Measurements from ENCODE around the gene LRWD1.

Gene LRWD1

DNA sequence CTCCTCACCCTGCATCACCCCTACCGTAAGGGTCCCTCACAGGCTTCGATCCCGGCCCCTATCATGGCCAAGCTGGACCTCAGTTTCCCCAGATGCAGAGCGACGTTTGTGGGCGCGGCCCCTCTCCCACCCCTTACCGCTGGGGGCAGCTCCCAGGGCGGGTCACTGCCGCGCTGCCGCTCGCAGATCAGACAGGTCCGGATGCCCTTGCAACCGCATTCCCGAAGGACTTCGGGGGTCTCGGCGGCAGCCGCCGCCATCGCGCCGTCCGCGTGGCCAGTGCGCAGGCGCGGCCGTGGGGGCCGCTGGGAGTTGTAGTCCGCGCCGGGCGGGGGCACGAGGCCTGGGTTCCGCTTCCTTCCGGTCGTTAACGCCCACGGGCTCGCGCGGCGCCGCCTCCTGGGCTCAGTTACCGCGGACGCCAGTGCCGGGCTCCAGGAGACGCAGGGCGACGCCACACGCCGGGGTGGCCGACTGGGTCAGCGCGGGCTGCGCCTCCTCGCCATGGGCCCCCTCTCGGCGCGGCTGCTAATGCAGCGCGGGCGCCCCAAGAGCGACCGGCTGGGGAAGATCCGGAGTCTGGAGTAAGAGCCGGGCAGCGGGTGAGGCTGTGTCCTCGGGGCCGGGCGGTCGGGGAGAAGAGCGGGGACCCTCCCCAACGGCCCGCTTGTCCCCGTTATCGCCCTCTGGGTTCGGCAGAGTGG is at the start of gene LRWD1, which contains the start of gene ALKBH4:
Gene LRWD1 (plus strand): TSS at position 408 of the 704 bp plus-strand sequence. CDS start 97 bp downstream, at position 505.
Gene ALKBH4 (minus strand): TSS at position 287 of the 704 bp plus-strand sequence. CDS start 27 bp downstream, at position 260.
- peak; percentile 95 for DNase-seq (ENCODE audit: low spot score)

DNA sequence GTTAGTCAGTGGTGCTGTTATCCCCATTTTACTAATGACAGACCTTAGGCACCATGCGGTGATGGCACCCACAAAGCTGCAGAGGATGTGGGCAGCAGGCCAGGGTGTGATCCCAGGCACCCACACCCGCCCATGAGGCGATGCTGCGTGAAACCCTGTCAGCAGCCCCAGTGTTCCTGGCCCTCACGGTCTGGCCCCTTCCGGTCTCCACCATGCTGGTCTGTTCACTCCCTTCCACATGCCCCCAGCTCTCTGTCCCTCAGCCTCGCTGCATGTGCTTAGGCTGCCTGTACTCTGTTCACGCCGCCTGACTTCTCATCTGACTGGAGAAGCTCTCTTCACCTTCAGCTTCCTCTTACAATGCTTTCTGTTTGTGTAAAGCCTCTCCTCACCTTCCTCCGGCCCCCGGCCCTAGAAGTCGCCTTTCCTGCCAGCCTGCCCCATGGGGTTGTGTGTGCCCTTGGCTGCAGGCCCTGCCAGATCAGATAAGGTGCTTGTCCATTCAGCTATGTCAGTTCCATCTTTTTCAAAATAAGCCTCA is 49.0 kb upstream of the LRWD1 start:
- no peak for DNase-seq (ENCODE audit: low spot score)

DNA sequence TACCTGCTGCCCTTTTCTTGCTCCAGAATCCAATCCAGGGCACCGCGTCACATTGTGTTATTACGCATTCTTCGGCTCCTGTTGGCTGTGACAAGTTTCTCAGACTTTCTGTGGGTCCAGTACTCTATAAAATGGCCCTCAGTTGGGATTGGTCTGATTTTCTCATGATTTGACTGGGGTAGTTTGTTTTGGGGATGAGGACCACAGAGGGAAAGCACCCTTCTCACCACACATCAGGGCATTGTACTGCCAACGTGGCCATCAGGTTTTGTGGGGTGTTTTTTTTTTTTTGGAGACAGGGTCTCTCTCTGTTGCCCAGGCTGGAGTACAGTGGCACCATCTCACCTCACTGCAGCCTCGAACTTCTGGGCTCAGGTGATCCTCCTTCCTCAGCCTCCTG is 48.4 kb upstream of the LRWD1 start:
- no peak for DNase-seq (ENCODE audit: low spot score)

DNA sequence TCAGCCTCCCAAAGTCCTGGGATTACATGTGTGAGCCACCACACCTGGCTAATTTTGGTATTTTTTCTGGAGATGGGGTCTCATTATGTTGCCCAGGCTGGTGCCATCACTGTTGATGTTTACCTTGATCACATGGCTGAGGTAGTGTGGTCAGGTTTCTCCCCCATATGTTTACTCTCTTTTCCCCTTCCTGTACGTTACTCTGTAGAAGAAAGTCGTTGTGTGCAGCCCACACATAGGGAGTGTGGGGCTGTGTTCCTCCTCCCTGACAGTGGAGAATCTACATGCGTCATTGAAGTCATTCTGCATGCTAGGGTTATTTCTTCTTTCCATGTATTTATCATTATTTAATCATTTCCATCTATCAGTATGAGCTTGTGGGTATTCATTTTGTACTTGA is 47.7 kb upstream of the LRWD1 start:
- no peak for DNase-seq (ENCODE audit: low spot score)

DNA sequence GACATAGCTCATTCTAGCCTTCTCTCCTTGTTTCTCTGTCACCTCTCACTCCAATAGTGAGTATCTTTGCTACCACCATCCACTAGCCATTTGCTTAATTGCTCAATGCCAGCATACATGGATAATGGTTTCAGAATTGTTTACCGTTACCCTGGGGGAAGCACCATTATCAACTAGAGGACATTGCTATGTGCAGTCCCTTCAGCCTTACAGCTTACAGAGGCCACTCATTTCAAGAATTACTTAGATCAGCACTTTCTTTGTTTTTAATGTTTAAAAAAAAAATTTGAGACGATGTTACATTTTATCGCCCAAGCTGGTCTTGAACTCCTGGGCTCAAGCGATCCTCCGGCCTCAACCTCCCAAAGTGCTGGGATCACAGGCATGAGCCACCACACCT is 46.2 kb upstream of the LRWD1 start:
- DNase-seq (ENCODE audit: low spot score): no peak

DNA sequence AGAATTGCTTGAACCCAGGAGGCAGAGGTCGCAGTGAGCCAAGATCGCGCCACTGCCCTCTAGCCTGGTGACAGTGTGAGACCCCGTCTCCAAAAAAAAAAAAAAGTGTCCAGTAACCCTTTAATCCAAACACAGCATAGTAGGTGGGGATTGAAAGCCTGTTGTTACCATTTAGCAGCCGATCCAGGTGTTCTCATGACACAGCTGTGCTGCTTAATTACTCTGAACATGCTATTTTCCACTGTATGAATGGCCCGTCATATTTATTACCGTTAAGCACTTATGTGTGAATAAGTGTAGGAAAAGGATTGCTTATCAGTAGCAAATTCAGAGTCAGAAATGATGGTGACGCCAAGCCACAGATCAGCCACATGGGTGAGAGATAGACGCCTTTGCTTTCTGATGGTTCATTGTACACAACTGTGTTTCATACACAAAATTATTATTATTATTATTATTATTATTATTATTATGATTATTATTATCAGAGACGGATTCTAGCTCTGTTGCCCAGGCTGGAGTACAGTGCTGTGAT is 43.0 kb upstream of the LRWD1 start:
- DNase-seq (ENCODE audit: low spot score): no peak

DNA sequence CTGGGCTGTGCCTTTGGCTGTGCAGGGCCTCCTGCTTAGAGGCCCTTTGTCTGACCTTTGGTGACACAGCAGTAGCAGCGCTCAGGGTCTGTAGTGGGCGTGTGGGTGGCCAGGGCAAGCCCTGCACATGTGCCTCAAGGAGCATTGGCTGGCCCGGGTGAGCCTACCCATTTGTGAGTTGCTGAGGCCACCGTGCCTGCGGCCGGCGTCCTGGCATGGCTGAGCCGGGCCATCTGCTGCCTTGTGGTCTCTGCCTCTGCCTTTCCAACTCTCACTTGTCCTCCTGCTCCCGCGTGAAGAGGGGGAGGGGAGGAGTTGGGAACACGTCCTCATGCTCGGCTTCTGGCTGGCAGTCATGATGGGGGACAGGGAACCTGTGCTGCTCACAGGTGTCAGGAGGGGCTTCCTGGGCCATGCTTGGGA is 40.6 kb upstream of the LRWD1 start:
- no peak for DNase-seq (ENCODE audit: low spot score)

DNA sequence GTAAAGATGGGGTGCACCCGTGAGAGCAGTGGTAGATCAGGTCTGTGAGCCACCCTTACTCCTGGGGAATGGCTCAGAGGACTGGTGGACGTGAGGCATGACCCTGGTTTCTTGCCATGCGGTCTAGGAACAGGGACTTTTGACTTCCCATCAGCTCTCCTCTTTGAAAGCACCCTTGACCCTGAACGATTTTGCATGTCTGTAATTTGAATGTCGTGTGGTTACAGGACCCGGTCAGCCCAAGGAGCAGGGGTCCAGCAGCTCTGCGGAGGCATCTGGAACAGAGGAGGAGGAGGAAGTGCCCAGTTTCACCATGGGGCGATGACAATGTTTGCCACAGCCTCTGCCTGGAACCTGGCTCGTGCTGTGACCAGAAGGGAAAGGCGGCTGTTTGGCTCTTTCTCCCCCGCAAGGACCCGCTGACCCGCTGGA is 40.0 kb upstream of the LRWD1 start:
- DNase-seq (ENCODE audit: low spot score): no peak

DNA sequence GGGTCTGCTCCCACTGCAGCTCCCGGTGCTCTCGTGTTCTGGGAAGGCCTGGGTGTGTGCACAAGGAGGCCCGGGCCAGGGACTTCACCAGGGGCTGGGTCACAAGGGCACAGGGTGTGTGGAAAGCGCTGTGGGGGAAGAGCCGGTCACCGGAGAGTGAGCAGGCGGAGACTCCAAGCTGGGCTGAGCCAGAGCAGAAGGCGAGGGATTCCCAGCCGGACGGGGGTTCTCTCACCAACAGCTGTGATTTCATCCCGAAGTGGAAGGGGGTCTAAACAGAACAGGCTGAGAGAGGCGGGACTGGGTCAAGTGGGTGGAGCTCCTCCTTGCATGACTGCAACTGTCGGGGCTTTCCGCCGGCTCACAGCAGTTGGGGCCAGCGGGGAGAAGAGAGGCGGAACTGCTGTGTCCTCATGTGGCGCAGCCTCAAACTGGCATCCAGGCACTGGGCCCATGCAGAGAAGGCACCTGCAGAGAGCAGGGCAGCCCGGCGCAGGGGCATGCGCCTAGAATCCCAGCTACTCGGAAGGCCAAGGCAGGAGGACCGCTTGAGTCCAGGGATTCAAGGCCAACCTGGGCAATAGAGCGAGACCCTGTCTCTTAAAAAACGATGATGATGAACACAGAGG is 39.0 kb upstream of the LRWD1 start:
- no peak for DNase-seq (ENCODE audit: low spot score)

DNA sequence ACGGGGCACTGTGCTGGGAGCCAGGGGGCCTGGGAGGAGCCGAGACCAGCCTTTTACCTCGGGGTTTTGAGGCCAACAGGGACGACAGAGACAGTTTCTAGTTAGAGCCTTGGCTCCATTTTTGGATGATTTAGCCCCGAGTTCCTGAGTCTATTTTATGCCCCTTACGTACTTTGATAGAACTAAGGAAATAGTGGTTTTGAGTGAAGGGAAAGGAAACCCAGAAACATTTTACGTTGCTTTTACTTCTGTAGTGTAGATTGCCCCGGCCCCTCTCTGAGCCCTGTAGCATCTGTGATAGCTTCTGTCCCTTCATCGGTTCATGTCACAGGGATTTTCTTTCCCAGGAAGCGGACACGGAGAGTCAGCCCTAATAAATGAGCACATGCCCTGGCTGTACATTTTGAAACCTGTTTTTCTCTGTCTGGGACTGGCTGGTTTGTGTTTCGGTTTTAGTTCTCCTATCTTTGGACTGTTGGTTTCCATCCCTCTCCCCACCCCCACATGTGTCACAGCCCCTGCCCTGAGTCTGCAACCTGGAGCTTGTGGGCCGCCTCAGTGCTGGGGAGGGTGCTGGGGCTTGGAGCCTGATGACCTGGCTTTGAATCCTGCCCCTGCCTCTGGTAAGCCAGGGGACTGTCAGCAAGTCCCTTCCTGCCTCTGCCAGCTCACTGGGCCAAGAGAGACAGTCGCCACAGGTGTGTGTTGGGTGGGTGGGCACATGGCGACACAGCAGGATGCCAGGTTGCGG is 38.3 kb upstream of the LRWD1 start:
- no peak for DNase-seq (ENCODE audit: low spot score)

DNA sequence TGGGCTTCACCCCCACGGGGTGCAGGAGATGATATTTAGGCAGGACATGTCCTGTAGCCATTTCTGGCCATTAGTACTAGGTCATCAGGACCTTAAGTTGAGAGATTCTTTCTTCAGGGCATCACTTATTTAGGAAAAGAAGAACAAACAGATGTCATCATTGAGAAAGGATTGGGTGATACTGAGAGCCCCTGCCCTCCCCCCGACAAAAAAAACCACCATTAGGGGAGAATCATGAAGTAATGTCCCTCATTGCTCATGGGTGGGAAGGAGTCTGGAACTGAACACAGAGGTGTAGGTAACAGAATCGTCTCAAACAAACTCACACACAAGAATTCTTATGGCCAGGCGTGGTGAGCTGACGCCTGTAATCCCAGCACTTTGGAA is 37.8 kb upstream of the LRWD1 start:
- no peak for DNase-seq (ENCODE audit: low spot score)

DNA sequence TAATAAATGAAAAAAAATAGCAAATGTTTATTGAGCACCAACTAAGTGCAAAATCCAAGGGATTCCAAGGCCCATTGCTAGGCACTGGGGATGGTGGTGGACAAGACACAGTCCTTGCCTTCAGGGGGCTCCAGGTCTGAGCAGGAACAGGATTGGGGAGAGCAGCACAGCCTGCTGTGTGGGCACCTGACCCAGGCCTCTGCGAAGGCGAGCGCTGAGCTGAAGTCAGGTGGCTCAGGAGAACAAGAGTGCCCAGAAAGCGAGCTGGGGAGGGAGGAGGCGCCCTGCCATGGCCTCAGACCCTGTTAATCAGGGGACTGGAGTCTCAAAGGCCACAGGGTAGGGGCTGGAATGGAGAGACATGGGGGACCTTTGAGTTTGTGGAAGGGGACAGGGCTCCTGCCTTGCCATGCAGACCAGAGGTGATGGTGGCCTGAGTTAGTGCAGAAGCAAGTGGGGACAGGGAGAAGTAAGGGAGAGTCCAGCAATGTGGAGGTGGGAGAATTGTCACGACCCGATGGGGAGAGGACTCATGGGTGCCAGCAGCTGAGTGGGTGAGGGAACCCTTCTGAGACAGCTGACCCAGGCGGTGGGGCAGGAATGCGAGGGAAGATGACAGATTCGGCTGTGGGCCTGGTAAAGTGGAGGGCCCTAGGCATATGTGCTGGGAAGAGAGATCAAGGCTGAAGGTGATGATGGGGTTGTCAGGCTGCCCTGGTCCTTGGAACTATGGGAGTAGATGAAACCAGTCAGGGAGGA is 35.5 kb upstream of the LRWD1 start:
- DNase-seq (ENCODE audit: low spot score): no peak

DNA sequence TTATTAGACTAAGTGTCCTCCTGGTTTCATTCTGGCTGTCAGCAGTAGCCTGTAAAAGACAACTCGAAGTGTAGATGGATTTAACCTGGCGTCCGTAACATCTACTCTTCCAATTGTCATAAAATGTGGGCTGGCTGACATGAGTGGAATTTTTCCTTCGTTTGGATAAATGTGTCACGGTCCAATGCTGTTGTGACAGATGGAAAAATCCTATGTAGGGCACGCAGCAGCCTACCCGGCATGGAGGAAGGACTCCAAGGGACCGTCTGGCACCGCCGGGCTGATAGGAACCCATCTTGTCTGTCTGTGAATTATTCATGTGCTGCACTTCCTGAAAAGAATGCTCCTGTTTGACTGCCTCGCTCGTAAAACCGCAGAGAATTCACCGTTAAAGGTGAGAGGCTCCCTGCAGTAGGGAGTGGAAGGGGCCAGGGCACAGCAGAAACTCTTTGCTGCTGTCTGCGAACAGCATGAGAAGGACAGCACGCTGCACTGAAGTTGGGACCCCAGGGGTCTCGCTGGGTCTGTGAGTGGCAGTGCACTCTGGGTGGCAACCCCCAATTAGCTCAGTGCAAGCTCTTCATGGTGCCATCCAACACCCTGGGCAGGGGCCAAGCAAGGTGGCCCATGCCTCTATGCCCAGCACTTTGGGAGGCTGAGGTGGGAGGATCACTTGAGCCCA is 33.0 kb upstream of the LRWD1 start:
- DNase-seq (ENCODE audit: low spot score): no peak

DNA sequence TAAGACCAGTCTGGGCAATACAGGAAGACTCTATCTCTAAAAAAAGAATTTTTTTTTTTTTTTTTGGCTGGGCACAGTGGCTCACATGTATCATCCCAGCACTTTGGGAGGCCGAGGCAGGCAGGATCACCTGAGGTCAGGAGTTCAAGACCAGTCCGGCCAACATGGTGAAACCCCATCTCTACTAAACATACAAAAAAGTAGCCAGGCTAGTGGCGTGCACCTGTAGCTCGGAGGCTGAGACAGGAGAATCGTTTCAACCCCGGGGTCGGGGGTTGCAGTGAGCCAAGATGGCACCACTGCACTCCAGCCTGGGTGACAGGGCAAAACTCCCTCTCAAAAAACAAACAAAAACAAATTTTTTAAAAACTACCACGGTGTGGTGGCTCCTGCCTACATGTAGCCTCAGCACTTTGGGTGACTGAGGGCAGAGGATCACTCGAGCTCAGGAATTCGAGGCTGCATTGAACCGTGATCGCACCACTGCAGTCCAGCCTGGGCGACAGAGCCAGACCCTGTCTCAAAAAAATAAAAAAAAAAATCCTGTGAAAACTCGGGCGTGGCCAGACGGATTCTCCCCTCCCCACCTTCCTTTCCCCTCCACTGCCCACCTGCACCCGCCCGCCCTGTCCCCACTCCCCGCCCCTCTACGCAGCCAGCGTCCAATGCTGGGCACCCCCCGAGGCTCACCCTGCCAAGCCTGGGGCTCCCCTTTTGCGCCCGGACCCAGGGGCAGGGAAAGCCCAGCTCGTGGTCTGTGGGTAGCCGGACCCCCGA is 32.2 kb upstream of the LRWD1 start:
- DNase-seq (ENCODE audit: low spot score): no peak

DNA sequence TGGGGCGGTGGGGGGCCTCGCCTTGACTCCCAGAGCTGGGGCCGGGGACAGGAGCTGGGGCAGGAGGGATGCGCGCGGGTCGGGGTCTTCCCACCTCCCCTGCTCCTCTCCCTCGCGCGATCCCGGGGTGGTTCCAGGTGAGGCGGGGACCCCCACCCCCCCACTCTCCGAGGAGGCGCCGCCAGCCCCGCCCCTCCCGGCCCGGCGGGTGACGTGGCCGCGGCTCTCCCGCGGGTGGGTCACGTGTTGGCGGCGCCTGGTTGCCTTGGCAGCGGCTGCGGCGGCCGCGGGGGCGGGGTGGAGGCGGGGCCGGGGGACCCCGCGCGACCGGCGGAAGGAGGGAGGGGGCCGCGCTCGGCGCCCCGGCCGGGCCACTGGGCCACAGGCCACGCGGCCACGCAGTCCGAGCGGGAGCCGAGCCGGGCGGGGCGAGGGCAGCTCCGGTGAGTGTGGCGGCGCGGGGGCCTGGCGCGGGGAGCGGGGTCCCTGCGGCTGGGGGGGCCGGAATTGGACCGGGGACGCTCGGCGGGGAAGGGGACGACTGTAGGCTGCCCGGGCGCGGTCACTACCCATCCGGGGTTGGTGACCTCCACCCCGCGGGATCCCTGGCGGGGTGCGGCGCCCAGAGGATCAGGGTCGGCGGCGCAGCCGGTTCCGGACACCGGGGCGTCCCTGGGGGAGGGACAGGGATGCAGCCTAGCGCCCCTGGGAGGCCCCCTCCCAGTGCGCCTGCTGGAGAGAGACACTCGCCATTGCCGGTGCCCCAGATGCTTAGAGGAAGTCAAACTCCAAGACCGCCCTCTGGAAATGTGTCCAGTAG is 31.4 kb upstream of the LRWD1 start, which contains the start of gene ORAI2:
Gene ORAI2 (plus strand): TSS at position 357 of the 820 bp plus-strand sequence. CDS start 5,382 bp downstream, outside the sequence.
- peak; percentile 44 for DNase-seq (ENCODE audit: low spot score)

DNA sequence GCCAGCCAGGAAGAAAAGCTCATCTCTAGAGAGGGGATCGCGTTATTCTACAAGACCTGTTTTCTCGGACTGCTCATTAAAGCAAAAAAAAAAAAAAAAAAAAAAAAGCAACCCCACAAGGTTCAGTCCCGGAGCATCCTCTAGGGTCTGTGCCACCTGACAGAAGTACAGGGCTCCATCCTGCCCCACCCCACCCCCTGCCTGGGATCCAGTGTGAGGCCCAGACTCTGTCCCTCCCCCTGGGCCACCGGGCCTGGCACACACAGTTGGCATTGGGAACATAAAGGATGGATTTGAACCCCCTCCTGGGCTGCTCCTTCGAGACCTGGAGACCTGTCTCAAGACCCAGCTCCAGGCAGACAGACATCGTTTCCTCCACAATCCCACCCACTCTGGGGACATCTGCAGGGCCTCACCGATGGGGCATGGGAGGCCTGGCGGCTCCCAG is 30.7 kb upstream of the LRWD1 start:
- no peak for DNase-seq (ENCODE audit: low spot score)

DNA sequence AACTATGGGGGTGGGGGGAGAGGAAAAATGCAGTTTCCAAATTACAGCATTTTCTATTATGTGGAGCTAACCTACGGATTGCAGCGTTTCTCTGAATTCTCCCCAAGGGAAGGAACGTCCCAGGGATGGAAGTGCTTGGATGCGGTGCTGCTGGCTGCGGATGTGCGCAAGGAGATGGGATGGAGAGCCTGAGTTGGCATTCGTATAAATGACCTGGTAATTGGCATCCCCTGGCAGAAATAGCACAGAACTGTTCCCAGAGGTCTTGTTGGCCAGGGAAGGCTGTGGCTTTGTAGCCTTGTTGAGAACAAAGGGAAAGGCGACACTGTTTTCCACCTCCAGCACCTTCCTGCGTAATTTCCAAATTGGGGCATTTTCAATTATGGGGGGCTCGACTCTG is 28.7 kb upstream of the LRWD1 start:
- DNase-seq (ENCODE audit: low spot score): no peak

DNA sequence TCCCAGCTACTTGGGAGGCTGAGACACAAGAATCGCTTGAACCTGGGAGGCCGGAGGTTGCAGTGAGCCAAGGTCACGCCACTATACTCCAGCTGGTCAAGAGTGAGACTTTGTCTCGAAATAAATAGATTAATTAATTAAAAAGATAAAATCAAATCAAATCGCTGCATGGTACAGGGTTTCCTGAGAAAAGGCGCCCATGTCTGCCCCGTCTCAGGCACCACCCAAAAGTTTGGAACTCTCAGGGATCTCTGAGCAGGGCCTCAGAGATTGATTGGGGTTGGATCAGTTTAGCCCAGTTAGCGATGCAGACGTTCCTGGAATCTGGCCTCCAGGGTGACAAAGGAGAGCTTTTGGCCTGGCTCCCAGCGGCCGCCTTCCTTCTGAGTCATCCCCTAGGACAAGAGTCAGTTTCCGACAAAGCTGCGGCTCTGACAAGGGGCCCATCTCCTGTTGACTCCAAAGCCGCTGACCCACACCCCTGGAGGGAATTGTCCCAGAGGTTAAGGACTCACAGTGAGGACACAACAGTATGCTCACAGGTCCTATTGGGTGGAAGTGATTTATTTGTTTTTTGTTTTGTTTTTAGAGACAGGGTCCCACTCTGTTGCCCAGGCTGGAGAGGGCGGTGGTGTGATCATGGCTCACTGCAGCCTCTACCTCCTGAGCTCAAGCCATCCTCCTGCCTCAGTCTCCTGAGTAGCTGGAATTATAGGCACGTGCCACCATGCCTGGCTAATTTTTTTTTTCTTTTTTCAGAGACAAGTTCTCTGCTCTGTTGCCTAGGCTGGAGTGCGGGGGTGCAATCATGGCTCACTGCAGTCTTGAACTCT is 24.6 kb upstream of the LRWD1 start:
- DNase-seq (ENCODE audit: low spot score): no peak

Measured in hematopoietic multipotent progenitor cell treated with erythropoietin and hydrocortisone succinate and interleukin-3 and kit ligand, for 17 days (in vitro differentiated cells).